Cardiac muscle cell (in vitro differentiated cells and primary cell): ENCODE results near the gene TMEM150C. TPM values are rescaled to one million over a fixed set of nuclear protein-coding genes. Genes with fewer than 3 reads are reported as not detected.

ENCODE experiments used
- DNase-seq, 2 donors: peaks; one replicate each; pipeline versions ENCODE4 v3.0.0 to v3.0.0-alpha.2; 2010 to 2017; ENCODE audit warnings: low read depth in 1 of 2, low spot score in 1 of 2
- H3K27ac ChIP-seq: fragments of 200-600 bp; sonication (generic); 2 replicates; pipeline ENCODE4 v1.5.1; 2016
- H3K27me3 ChIP-seq: fragments of 200-600 bp; sonication (generic); 2 replicates; pipeline ENCODE4 v1.6.0; 2016; ENCODE audit warnings: control low read depth
- H3K36me3 ChIP-seq: fragments of 200-600 bp; sonication (generic); 2 replicates; pipeline ENCODE4 v1.5.1; 2016; ENCODE audit warnings: control low read depth
- H3K4me1 ChIP-seq: fragments of 200-600 bp; sonication (generic); 2 replicates; pipeline ENCODE4 v1.8.1; 2017; ENCODE audit warnings: low read depth, mild to moderate bottlenecking, mixed run types
- H3K4me3 ChIP-seq: fragments of 200-600 bp; sonication (generic); 2 replicates; pipeline ENCODE4 v1.5.1; 2016; ENCODE audit warnings: mild to moderate bottlenecking
- H3K9me3 ChIP-seq: fragments of 200-600 bp; sonication (generic); 2 replicates; pipeline ENCODE4 v1.5.1; 2017; ENCODE audit warnings: low read depth, mild to moderate bottlenecking, control low read depth
- CTCF ChIP-seq: IDR thresholded peaks from 2 replicates; pipeline ENCODE4 v1.5.1; 2012; ENCODE audit warnings: low read depth, mild to moderate bottlenecking, low read length
- polyA plus RNA-seq: library from polyadenylated mRNA; unstranded; fragments of >200 nt; fragmentation: Nextera tagmentation; extraction: Ambion mirVana; gene quantifications from 2 replicates; pipeline ENCODE4 v1.2.1, GENCODE V29; 2016
- total RNA-seq: library from RNA; depleted of rRNA; stranded (reverse); fragments of >200 nt; gene quantifications from 2 replicates; pipeline ENCODE4 v1.2.3, GENCODE V29; 2016

TMEM150C gene
- total and polyA plus RNA-seq, 2 experiments from 2014 or later = 5.1 to 5.3 TPM

DNA sequence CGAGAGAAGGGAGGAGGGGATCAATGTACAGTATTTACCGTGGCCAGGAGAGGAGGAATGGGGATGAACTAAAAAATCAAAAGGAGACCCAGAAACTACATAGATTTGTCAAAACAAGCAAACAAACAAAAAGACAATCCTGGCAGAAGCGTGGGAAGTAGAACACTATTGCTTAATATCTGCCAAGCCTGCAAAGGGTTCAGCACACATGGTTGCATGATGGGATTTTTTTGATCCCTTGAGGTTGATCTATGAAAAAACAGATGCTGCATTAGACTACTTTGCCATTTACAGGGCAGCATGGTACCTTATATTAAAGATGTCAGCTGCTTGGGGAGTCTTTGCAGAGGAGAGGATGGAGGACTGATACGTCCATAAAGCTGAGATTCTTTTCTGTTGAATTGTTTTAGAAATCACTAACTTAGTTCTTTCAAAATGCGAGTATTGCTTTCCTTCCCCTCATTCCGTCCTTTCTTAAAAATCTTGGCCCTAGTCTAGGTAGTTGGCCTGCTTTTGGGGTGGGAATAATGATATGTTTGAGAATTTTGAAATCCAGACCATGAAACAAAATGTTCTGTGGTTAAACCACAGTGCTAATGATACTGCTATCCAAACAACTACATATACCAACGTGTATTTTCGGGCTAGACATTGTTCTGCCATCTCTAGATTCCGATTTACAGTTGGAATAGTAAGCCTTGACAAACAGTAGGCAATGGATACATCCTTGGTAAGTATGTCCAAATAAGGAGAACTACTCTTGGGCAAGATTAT, 39.6 kb upstream of the TMEM150C start:
- DNase-seq = peak in 1 of 2 donors; percentile 40
- Histone ChIP-seq H3K9me3 (no peaks in the 10 kb centered on the region), H3K27ac (no peak overlapping the region), H3K27me3 (no peaks in the 10 kb centered on the region), H3K36me3 (no peaks in the 10 kb centered on the region), H3K4me1 (no peaks in the 10 kb centered on the region), H3K4me3 (no peak overlapping the region)
- TF ChIP-seq CTCF = no peak

GRCh38 chr4:82599336-82599735, 37.5 kb upstream of the TMEM150C start:
- peak in 1 of 2 donors; percentile 41 for DNase-seq

DNA sequence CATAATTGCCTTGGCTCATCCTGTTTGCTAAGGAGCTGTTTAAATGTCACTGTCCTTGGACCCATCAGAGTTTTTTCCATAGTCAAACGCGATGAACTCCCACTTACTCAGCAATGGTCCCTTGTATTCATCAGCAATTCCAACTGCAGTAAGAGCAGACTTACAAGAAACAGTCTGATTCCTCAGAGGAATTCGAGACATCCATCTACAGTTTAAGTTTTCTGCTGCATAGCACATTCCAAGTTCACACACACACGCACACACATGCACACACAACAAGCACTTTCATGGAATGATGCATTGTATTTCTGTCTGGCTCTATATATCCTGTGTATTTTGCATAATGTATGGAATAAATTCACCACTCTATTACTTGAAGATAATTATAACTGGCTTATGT, 32.7 kb upstream of the TMEM150C start:
- no peak overlapping the region for H3K4me3 ChIP-seq
- no peak overlapping the region for H3K27ac ChIP-seq
- H3K27me3 ChIP-seq = no peaks in the 10 kb centered on the region
- TF ChIP-seq CTCF = no peak
- no peaks in the 10 kb centered on the region for H3K4me1 ChIP-seq
- H3K9me3 ChIP-seq = no peaks in the 10 kb centered on the region
- no peaks in the 10 kb centered on the region for H3K36me3 ChIP-seq
- peak in 1 of 2 donors; percentile 7 for DNase-seq

More at GRCh38 chr4:82599336-82599735, 37.5 kb upstream of the TMEM150C start:
- no peak overlapping the region for H3K27ac ChIP-seq
- no peaks in the 10 kb centered on the region for H3K9me3 ChIP-seq
- no peaks in the 10 kb centered on the region for H3K36me3 ChIP-seq
- H3K4me3 ChIP-seq = no peak overlapping the region
- H3K4me1 ChIP-seq = no peaks in the 10 kb centered on the region
- no peak for TF ChIP-seq CTCF
- no peaks in the 10 kb centered on the region for H3K27me3 ChIP-seq

GRCh38 chr4:82593411-82593810, 31.6 kb upstream of the TMEM150C start:
- no peak for TF ChIP-seq CTCF
- no peak for DNase-seq

DNA sequence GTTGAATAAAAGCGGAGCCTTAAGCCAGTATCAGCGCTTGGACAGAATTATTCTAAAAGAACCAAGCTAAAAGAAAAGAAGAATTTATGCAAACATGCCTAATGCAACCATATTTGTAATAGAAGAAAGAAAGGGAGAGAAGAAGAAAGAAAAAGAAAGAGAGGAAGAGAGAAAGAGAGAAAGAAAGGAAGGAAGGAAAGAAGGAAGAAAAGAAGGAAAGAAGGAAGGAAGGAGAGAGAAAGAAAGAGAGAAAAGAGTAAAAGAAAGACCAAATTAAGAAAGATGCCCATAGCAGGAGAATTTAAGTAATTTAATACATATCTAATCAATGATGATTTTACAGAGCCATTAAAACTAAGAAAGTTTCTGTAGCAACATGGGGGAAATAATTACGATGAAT, 30.9 kb upstream of the TMEM150C start:
- TF ChIP-seq CTCF = no peak
- H3K4me3 ChIP-seq = no peak overlapping the region
- no peak for DNase-seq
- no peaks in the 10 kb centered on the region for H3K27me3 ChIP-seq
- no peak overlapping the region for H3K27ac ChIP-seq
- no peaks in the 10 kb centered on the region for H3K4me1 ChIP-seq
- no peaks in the 10 kb centered on the region for H3K9me3 ChIP-seq
- no peaks in the 10 kb centered on the region for H3K36me3 ChIP-seq

More at GRCh38 chr4:82593411-82593810, 31.6 kb upstream of the TMEM150C start:
- no peaks in the 10 kb centered on the region for H3K27me3 ChIP-seq
- H3K27ac ChIP-seq = no peak overlapping the region
- no peaks in the 10 kb centered on the region for H3K9me3 ChIP-seq
- H3K36me3 ChIP-seq = no peaks in the 10 kb centered on the region
- H3K4me3 ChIP-seq = no peak overlapping the region
- H3K4me1 ChIP-seq = no peaks in the 10 kb centered on the region
